Superior temporal gyrus (tissue), 1 donor: Measurements from ENCODE around the gene ARHGDIA.

ENCODE experiments used
- DNase-seq: peaks from one replicate; pipeline ENCODE4 v3.0.0-alpha.2; 2016; ENCODE audit errors: extremely low spot score

The ARHGDIA gene

DNA sequence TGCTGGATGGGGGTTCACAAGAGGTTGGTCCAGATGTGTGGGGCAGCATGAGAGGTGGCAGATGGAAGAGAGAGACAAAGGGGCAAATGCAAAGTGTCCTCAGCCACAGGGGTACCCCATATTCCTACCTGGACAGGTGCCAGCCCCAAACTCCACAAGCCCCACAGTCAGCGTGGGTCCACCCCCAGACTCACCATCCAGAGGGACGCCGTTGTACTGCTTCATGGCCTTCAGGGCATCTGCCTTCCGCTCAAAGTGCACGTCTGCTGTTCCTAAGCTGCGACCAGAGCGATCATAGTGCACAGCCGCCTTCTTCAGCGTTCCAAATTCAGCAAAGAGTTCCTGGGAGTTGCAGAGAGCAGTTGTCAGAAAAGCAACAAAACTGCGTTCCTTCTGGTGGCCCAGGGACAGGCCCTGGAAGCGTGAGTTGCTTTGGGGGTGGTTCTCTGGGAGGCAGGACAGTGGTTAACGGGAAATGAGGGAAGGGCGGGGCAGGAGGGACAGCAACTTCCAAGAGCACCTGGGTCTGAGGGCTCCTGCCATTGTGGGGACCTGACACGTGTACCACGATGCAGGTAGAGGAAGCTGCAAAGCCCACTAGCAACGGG lies 18.0 kb upstream of the ARHGDIA start:
- DNase-seq = no peak

DNA sequence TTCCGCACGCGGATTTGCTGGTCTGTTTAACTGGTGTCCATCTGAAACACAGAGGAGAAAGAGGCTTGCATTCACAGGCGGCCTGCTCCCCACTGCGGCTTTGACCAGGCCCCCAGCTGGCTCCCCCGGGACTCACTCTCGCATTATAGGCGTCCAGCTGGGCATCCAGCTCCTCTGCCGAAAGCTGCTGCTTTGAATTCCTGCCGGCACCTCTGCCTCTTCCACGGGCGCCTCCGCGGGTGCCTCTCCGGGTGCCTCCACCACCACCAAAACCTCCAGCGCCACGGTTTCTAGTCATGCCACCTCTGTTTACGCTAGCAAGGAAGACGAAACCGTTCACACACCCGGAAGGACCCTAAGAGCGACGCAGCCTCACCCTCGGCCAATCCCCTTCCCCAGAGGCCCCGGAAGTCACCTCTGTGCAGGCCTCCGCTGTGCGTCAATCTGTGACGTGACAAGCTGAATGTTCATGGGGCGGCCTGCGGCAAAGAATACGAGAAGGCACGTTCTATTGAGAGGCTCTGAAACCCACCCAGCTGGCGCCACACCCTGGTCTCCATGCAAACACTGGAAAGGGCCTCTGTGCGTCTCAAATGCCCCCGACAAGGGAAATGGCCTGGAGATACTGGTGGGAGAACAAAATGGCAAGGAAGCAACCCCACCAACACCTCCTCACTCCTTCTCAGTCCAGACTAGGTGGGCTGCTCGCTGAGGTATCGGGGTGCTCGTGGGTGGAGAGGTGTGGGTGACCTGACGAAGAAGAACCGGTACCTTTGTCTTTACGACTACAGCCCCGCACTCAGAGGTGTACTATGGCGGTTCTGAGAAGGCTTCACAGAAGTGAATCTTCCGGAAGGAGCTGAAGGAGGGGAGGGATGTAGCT lies 17.2 kb upstream of the ARHGDIA start:
- DNase-seq = no peak

DNA sequence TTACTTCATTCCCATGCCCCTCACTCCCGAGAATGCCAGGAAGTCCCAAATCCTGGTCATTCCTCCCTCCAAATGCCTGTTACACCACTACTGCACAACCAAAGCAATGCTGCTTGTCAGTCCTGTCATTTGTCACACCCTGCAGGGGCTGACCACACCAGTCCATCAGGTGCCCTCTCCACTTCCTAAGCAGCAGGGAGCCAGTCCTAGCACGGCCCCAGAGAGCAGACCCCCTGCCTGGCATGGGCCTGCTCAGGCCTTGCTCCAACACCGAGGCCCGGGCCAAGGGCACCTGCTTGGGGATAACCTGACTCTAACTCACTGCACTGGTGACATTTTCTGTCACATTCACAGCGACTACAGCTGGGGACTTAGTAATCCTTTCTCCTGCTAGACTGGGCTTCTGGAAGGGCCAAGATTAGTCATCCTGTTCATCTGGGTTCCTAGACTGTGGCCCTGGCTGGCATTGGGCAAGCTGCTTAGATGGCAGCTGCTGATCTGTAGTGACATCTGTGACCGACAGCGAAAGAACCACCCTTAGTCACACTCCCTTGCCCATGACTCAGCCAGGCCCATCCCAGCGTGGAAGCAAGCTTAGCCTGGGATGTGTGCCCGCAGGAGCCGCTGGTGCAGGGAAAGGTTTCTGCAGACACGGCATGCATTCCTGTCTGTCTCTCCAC lies 14.9 kb upstream of the ARHGDIA start:
- no peak for DNase-seq

DNA sequence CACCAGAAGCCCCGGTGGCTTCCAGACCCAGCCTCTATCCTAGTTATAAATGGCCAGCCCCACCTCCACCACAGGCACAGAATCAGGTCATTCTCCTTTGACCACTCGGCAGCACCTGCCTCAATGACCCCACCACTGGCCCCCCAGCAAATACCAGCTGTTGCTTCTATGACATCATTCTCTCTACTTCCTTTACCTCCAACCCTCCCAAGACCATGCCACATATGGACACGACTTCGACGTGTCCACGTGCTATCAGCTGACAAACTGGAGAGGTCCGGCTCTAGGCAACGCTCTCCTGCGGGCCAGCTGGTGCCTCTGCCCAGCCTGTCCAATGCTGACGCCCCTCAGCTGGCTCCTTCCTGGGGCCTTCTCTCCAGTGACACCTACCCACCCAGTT lies 14.3 kb upstream of the ARHGDIA start:
- no peak for DNase-seq

DNA sequence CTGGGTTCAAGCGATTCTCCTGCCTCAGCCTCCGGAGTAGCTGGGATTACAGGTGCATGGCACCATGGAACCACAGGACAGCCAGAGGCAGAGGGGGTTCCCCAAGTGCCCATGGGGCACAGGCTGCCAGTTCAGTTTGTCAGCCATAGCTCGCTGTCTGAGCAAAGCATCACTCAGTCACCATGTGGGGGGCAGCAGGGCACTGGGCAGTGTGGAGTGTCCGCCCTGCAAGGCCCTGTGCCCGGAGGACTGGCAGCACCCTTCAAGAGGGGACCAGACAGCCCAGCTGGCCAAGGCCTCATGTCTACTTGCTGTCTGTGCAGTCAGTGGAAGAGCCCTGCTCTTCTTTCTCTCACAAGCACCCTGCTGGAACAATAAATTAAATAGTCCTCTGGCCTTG lies 13.8 kb upstream of the ARHGDIA start:
- no peak for DNase-seq

DNA sequence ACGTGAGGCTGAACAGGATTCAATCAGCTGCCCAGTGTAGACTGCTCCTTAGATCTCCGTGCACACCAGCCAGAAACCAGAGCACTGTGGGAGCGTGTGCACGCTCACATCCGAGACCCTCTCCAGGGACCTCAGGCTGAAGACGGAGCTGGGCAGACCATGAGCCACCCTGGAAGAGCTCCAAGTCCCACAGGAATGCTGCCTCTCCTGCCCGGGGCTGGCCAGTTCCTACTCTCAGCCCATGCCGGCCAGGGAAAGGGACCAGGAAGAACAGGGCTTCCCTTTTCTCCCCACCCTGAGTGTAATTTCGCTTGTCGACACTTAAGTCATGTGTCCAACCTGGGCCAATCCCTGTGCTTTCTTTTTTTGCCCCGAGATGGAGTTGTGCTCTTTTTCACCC lies 13.4 kb upstream of the ARHGDIA start:
- DNase-seq = no peak

DNA sequence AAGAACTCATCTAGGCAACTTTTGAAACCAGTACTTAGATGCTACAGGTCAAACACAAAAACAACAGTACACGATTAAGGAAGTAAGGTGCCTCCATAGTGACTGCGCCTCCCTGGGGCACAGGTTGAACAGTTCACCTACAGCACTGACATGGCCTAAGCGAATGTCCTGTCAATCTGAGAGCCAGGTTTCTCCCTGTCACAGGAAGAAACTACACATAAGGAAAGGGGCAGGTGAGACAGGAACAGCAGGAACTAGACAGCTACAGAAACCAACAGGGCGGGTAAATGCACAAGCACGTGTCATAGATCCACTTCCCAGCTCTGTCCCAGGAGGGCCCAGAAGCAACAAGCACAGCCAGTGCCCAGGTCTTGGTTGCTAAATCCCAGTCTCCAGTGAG lies 8.0 kb upstream of the ARHGDIA start:
- DNase-seq = no peak

DNA sequence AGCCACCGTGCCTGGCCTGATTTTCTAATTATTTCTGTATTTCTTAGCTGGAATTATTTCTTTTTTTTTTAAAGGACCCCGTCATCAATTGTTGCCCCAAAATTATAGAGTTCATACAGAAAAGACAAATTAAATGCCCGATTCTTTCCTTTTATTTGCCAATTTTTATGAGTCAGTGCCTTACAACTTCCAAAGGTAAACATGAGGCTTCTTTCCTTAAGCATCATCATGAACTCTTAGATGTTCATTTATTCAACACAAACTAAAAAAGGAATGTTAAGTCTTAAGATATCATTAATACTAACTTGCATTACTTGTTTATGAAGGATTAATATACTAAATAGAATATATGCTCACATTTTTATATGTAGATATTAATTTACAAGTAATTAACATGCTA lies 7.2 kb upstream of the ARHGDIA start:
- DNase-seq = no peak

DNA sequence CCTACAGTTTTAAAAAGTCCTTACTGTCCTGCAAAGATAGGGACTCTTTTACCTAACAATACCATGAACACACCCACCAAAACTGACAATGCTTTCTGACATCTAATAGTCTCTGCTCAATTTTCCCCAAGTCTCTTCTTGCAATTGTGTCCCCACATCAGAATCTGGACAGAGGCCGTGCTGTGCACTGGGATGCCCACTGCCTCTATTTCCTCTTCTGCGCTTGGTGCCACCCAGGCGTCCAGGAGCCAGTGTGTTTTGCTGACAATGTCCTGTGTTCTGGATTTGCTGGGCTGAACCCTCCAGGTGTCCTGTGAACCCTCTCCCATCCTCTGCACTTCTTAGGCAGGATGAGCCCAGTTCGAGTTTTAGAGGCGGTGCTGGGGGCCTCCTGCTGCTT lies 6.4 kb upstream of the ARHGDIA start:
- no peak for DNase-seq

DNA sequence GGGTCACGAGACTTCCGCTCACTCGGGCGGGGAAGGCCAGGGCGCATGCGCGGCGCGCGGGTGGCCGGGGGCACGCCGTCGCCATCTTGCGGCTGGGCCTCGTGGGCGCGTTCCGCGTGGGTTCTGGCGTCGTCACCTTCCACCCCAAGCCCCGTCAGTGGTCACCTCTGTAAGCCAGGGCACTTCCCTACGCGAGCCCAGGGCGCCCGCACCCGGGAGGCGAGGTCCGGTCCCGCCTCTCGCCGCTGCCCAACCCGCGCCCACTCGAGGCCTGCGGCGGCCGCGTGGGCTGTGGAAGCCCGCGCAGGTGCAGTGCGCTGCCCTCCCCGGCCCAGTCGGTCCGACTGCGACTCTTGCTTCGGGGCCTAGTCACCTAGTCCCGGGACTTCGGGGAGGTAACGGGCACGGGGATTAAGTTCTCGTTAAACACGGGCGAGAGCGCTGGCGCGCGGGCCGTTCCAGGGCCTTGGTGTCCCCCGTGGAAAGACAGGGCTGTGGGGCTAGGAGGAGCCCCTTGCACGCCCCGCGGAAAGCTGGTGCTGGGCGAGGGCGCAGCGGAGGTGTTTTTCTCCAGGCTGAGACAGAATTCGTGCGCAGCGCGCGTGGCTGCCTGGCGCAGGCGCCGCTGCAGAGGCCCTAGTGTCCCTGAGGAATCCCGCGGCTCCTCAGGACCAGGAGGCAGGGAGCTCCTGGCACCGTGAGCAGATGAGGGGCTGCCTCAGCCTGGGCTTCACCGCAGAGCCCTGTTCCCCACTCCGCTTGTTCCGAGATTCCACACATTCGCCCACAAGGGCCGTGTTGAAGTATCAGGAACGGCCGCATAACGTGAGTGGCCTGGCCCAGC lies 472 bp upstream of the ARHGDIA start:
- peak; percentile 83 for DNase-seq

DNA sequence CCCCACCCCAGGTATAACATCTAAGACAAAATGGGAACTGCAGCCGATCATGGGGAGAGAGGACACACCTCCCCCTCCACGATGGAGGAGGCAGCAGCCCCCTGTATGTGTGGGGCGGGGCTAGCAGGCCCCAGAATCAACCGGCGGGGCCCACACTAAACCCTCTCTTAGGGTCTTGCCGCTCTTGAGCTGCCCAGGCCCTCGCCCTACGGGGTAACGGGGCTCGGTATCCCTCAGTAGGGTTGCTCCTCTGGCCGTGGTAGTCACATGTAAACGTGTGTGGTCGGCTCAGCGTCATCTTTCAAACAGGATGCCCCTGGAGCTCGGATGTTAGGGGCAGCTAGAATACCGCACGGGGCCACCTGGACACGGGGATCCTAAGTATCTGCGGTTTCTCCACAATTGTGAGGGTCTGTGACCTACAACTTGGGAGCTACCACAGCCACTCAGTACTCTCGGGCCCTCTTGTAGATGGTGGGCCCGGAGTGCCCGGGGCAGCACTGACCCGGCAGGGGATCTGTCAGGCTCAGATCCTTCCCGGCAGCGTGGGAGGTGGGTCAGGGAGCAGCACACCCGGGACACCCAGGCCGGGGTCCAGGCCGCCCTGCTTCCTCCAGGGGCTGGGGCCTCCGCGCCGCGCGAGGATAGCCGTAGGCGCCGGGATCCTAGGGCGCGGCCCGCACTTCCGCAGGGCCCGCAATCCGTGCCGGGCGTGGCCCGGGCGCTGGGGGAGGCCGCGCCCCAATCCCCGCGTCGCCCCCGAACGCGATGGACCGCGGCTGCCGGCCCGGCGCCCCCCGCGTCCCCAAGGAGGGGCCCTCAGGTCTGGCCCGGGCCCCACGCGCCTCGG lies 781 bp downstream of the ARHGDIA start:
- DNase-seq = peak; percentile 10

DNA sequence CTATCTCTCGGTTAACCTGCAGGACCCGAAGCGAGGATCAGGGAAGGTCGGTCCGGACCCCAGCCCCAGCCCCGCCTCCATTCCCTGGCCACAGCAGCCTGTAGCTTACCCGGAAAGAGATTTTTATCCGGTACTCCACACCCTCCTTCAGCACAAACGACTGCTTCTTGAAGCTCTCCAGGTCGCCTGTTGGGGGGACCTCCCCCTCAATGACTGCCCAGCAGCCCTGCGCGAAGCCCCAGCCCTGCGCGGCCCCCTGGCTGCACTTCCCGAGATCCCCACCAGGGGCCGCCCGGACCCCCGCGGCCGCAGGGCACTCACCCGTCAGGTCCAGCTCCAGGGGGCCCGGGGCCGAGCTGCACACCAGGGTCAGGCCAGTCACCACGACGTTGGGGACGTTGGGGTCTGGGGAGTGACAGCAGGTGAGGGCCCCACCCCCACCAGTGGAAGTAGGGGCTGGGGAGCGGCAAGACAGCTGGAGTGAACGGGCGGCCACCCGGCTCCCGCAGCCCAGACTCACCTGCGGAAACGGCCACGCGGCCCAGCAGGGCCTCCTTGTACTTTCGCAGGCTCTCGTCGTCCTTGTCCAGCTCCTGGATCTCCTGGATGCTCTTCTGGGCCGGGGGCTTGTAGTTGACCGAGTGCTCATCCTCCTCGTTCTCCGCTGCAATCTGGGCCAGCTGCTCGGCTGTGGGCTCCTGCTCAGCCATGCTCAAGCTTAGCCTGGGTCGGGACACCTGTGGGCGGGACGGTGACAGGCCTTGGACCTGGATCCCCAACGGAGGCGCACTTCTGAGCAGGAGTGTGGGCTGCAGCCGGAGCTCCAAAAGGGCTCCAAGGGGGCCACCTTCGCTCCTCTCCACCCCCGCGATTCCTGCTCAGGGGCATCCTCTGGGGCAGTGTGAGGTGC lies 1.7 kb downstream of the ARHGDIA start:
- DNase-seq = no peak

DNA sequence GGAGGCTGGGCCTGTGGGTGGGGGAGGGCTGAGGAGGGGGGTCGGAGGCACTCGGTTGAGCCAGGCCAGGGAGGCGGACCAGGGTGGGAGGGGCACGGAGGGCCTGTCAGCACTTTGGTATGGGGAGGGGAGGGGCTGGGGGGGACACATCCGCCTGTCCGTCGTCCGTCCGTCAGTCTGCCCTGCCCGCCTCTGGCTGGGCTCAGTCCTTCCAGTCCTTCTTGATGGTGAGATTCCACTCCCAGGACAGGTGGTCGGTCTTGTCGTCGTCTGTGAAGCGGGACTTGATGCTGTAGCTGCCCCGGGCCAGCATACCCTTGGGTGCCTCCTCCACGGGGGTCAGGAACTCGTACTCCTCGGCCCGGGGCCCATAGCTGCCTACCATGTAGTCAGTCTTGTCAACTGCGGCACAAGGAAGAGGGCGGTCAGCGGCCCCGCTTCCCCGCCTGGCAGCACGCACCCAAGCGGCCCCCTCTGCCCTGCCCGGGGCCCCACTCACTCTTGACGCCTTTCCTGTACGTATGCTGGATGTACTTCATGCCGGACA lies 2.4 kb downstream of the ARHGDIA start:
- no peak for DNase-seq

DNA sequence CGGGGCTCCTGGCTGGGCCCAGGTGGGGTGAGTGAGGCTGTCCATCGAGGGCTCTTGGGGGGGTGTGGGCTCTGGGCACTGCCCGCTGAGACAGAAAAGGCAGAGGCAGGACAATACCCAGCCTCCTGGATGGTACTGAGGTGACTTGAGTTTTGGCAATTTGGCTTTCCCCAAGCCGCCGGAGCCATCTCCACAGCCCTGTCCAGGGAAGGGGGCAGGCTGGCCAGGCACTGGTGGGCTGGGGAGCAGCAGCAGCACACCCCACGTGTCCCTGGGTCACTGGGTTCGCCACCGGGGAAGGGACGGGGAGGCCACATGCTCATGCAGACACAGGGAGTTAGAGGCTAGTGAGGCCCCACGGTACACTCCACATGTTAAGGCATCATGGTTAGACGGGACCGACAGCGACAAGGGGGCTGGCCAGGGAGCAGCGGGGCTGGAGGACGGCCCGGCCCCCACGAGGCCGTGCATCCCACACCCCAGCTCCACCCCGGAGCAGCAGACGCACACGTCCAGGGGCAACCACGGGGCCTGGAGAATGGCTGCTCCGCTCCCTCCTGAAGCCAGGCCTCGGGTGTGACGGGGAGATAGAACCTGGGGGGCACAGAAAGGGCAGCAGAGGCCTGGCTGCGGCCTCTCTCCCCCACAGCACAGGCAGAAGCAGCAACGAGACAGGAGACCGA lies 3.0 kb downstream of the ARHGDIA start:
- no peak for DNase-seq

DNA sequence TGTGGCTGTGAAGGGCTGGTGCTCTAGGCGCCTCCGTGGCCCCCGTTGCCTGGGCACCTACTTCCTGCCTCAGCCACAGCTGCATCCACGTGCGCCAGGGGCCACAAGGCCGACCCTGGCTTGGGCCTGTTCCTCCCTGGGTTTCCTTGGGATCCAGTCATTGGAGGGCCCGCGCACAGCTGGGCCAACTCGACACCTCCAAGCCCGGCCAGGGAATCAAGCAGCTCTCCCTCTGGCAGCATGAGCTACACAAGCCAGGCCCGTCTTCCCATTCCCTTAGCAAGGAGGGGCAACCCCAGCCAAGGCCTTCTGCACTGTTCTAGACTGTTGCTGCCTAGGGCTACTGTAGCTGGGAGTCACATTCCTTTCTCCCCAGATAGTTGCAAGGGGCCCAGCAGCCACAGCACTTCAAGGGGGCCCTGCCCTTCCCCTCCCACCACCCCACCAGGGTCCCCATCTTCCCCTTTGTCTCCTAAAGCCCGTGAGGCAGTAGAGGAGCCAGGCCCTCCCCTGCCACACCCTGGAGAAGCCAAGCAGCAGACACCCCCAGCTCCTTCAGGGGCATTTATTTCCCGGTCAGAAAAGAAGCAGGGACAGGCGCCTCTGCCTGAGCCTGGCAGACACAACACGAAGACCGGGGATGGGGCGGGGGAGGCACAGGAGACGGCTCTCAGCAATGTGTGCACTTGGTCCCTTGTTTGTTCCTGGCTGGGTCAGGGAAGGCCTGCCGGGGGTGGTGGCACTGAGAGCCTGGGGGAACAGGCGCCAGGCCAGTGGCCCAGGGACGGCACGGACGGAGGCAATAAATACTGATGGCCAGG lies 3.8 kb downstream of the ARHGDIA start:
- no peak for DNase-seq

DNA sequence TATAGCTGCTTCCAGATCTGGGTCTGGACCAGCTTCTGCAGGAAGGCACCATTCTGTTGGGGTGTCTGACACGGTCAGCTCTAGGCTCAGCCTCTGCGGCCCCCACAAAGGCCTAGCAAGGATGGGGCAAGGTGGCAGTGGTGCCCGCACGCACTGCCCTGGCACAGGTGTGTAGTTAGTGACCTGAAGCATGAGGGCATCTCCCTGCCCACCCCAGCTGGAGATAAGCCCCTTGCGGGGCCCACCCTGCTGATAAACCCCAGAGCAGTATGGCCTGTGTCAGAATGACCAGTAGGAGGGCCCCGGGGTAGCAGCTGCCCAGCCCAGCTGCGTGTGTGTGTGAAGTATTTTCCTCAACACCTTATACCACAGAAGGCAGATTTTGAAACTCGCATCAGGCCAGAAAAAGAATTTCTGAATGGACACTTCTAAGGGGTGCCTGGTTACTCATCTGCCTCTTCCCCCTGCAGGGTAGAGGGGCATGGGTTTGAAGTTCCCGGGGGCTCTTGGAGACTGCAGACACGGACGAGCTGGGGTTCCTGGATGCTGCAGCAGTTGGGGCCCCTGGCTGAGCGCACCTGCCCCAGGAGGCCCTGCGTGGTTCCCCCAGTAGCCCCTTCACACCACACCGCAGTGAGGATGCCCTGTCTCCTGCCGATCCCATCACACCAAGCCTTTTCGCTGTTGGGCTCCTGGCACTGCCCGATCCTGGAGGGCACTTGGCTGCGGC lies 4.5 kb downstream of the ARHGDIA start:
- DNase-seq = no peak

DNA sequence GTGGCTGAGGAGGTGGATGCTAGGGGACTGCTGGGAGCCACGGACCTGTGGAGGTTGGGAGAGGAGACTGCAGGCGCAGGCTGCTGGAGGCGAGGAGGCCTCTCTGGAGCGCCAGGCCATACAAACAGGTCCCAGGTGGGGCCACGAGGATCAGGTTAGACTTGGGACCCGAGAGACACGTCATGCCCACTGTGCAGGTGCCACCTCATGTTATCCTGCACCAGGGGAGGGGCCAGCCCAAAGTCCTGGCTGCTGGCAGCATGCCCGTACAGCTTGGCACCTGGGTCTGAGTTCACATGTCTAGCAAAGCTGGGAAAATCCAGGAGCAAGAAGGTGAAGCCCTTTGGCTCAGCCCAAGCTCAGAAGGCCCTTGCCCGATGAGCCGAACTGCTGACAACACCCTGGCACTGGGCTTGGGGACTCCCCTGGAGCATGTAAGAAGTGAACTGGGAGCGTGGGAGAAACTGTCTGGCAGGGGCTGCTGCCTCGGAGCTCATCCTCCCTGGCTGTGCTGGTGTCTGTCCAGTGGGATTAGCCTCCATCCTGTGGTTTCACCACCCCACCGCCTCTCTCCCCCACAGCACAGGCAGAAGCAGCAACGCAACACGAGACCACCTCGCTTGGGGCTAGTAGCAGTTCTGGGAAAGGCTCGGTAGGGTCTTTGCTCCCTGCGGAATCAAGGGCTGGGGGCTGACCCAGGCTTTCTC lies 5.3 kb downstream of the ARHGDIA start:
- DNase-seq = no peak
